Activated naive CD4-positive, alpha-beta T cell treated with anti-CD3 and anti-CD28 coated beads, Interleukin-2, amount 50 U/mL, for 24 hours (primary cell): ENCODE data around the gene TBPL2.
A peak's percentile ranks its signal among the peaks of the same experiment; 100 is the strongest.

ENCODE experiments used
- H3K27ac Mint-ChIP-seq: one replicate; pipeline ENCODE4 v1.8.0; 2021; ENCODE audit warnings: mild to moderate bottlenecking, mixed read lengths
- H3K27me3 Mint-ChIP-seq: one replicate; pipeline ENCODE4 v1.8.0; 2021; ENCODE audit warnings: mixed read lengths
- H3K36me3 Mint-ChIP-seq: one replicate; pipeline ENCODE4 v1.8.0; 2021; ENCODE audit warnings: mixed read lengths
- H3K4me1 Mint-ChIP-seq: one replicate; pipeline ENCODE4 v1.8.0; 2021; ENCODE audit warnings: mixed read lengths
- H3K4me3 Mint-ChIP-seq: one replicate; pipeline ENCODE4 v1.8.0; 2021; ENCODE audit warnings: mild to moderate bottlenecking, mixed read lengths
- H3K9me3 Mint-ChIP-seq: one replicate; pipeline ENCODE4 v1.8.0; 2021; ENCODE audit warnings: mixed read lengths

TBPL2 gene

GRCh38 chr14:55450539-55450938, 10.1 kb upstream of the TBPL2 start:
- Mint-ChIP-seq H3K9me3 (no peaks in the 10 kb centered on the region), H3K4me3 (no peak overlapping the region), H3K36me3 (no peaks in the 10 kb centered on the region), H3K27ac (no peak overlapping the region), H3K4me1 (peaks cover 6% of the 10 kb centered on the region), H3K27me3 (peaks cover 2% of the 10 kb centered on the region)

DNA sequence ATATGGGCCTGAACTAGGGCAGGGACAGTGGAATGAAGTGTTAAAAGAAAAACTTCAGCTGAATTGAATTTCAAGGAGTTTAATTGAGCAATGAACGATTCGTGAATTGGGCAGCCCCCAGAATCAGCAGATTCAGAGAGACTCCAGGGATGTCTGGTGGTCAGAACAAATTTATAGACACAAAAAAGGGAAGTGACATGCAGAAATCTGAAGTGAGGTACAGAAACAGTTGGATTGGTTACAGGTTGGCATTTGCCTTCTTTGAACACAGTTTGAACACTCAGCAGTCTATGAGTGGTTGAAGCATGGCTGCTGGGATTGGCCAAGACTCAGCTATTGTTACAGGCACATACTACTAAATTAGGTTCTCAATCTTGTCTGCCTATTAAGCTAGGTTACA, 9.7 kb upstream of the TBPL2 start:
- H3K4me1 Mint-ChIP-seq = peaks cover 6% of the 10 kb centered on the region
- no peaks in the 10 kb centered on the region for H3K36me3 Mint-ChIP-seq
- no peaks in the 10 kb centered on the region for H3K9me3 Mint-ChIP-seq
- H3K27me3 Mint-ChIP-seq = peaks cover 2% of the 10 kb centered on the region
- H3K4me3 Mint-ChIP-seq = no peak overlapping the region
- no peak overlapping the region for H3K27ac Mint-ChIP-seq

GRCh38 chr14:55449116-55449515, 8.7 kb upstream of the TBPL2 start:
- Mint-ChIP-seq H3K4me3 (no peak overlapping the region), H3K4me1 (peaks cover 6% of the 10 kb centered on the region), H3K36me3 (no peaks in the 10 kb centered on the region), H3K9me3 (no peaks in the 10 kb centered on the region), H3K27me3 (peaks cover 2% of the 10 kb centered on the region), H3K27ac (no peak overlapping the region)

GRCh38 chr14:55448141-55448614, 7.8 kb upstream of the TBPL2 start:
- H3K4me1 Mint-ChIP-seq = peaks cover 6% of the 10 kb centered on the region
- no peaks in the 10 kb centered on the region for H3K9me3 Mint-ChIP-seq
- no peak overlapping the region for H3K27ac Mint-ChIP-seq
- no peaks in the 10 kb centered on the region for H3K27me3 Mint-ChIP-seq
- no peak overlapping the region for H3K4me3 Mint-ChIP-seq
- H3K36me3 Mint-ChIP-seq = no peaks in the 10 kb centered on the region

DNA sequence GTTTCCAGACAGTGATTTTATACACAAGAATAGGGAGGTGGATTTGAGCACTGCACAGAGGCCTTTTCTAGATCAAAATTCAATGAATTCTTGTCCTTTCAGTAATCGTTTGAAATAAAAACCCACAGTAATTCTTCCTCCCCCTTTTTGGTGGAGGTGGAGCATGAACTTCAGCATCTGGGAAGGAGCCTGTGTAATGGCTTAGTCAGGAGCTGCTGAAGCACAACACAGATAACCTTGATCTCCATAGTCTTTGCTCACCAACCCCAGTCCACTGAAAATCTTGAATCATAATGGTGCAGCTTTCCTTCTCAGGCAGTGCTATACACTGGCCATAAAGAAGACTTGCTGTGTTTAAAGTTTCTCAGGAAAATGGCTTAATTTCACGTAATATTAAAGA, 6.4 kb upstream of the TBPL2 start:
- H3K36me3 Mint-ChIP-seq = no peaks in the 10 kb centered on the region
- H3K9me3 Mint-ChIP-seq = no peaks in the 10 kb centered on the region
- no peaks in the 10 kb centered on the region for H3K27me3 Mint-ChIP-seq
- no peak overlapping the region for H3K27ac Mint-ChIP-seq
- H3K4me1 Mint-ChIP-seq = peaks cover 6% of the 10 kb centered on the region
- no peak overlapping the region for H3K4me3 Mint-ChIP-seq

GRCh38 chr14:55446127-55446736, 5.8 kb upstream of the TBPL2 start:
- Mint-ChIP-seq H3K4me3 (no peak overlapping the region), H3K27me3 (no peaks in the 10 kb centered on the region), H3K27ac (no peak overlapping the region), H3K4me1 (peaks cover 6% of the 10 kb centered on the region), H3K36me3 (no peaks in the 10 kb centered on the region), H3K9me3 (no peaks in the 10 kb centered on the region)

GRCh38 chr14:55441286-55441685, 870 bp upstream of the TBPL2 start:
- no peak overlapping the region for H3K4me3 Mint-ChIP-seq
- no peak overlapping the region for H3K27ac Mint-ChIP-seq
- peaks cover 5% of the 10 kb centered on the region for H3K4me1 Mint-ChIP-seq
- no peaks in the 10 kb centered on the region for H3K9me3 Mint-ChIP-seq
- H3K36me3 Mint-ChIP-seq = no peaks in the 10 kb centered on the region
- no peaks in the 10 kb centered on the region for H3K27me3 Mint-ChIP-seq

DNA sequence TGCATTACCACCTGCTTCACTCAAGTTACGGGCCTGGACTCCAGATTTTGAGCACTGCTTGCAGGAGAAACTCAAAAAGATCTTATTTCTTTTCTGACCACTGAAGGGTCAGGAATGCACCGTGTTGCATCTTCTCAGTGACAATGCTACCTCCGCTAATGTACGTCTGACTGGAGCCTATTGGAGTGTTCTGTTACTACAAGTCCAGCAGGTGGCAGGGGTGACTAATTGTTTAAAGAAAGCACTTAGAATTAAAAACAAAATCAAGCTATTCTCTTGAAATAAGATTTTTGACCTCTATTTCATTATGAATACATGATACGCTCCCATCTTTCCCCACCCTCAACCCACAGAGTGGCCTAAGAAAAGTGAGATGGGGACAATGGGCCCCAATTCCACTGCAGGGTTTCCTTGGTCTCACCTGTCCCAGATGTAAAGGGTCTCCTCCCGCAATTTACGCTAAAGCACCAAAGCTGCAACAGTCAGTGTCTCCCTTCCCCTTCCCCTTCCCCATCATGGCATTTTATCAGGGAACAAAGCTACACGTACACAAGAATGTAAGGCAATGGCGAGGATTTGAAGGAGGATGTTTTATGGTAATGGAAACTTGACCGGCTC, 2.2 kb downstream of the TBPL2 start:
- no peaks in the 10 kb centered on the region for H3K27me3 Mint-ChIP-seq
- no peak overlapping the region for H3K27ac Mint-ChIP-seq
- peaks cover 24% of the 10 kb centered on the region for H3K4me1 Mint-ChIP-seq
- no peaks in the 10 kb centered on the region for H3K36me3 Mint-ChIP-seq
- H3K9me3 Mint-ChIP-seq = no peaks in the 10 kb centered on the region
- H3K4me3 Mint-ChIP-seq = no peak overlapping the region

GRCh38 chr14:55436931-55437330, 3.5 kb downstream of the TBPL2 start:
- peaks cover 33% of the 10 kb centered on the region for H3K4me1 Mint-ChIP-seq
- no peak overlapping the region for H3K4me3 Mint-ChIP-seq
- no peaks in the 10 kb centered on the region for H3K27me3 Mint-ChIP-seq
- no peaks in the 10 kb centered on the region for H3K36me3 Mint-ChIP-seq
- peak overlapping the region; percentile 46 for H3K27ac Mint-ChIP-seq
- H3K9me3 Mint-ChIP-seq = no peaks in the 10 kb centered on the region

GRCh38 chr14:55436519-55436918, 3.9 kb downstream of the TBPL2 start:
- H3K36me3 Mint-ChIP-seq = no peaks in the 10 kb centered on the region
- peaks cover 33% of the 10 kb centered on the region for H3K4me1 Mint-ChIP-seq
- no peak overlapping the region for H3K4me3 Mint-ChIP-seq
- H3K9me3 Mint-ChIP-seq = no peaks in the 10 kb centered on the region
- peak overlapping the region; percentile 46 for H3K27ac Mint-ChIP-seq
- H3K27me3 Mint-ChIP-seq = no peaks in the 10 kb centered on the region

GRCh38 chr14:55434805-55435174, 5.6 kb downstream of the TBPL2 start:
- H3K27ac Mint-ChIP-seq = peak overlapping the region; percentile 47
- H3K27me3 Mint-ChIP-seq = no peaks in the 10 kb centered on the region
- H3K4me3 Mint-ChIP-seq = no peak overlapping the region
- no peaks in the 10 kb centered on the region for H3K36me3 Mint-ChIP-seq
- H3K9me3 Mint-ChIP-seq = no peaks in the 10 kb centered on the region
- H3K4me1 Mint-ChIP-seq = peaks cover 47% of the 10 kb centered on the region

- Mint-ChIP-seq H3K4me1 (peaks cover 49% of the 10 kb centered on the region), H3K4me3 (peak overlapping the region; percentile 44), H3K27me3 (no peaks in the 10 kb centered on the region), H3K27ac (peak overlapping the region; percentile 49), H3K36me3 (no peaks in the 10 kb centered on the region), H3K9me3 (no peaks in the 10 kb centered on the region)
These were observed 6.3 kb downstream of the TBPL2 start for GRCh38 chr14:55433880-55434804.

GRCh38 chr14:55432628-55433027, 7.8 kb downstream of the TBPL2 start:
- Mint-ChIP-seq H3K27me3 (no peaks in the 10 kb centered on the region), H3K27ac (peak overlapping the region; percentile 35), H3K4me1 (peaks cover 49% of the 10 kb centered on the region), H3K36me3 (no peaks in the 10 kb centered on the region), H3K4me3 (no peak overlapping the region), H3K9me3 (no peaks in the 10 kb centered on the region)

- H3K4me1 Mint-ChIP-seq = peaks cover 44% of the 10 kb centered on the region
- H3K27me3 Mint-ChIP-seq = no peaks in the 10 kb centered on the region
- peak overlapping the region; percentile 81 for H3K27ac Mint-ChIP-seq
- no peaks in the 10 kb centered on the region for H3K9me3 Mint-ChIP-seq
- H3K36me3 Mint-ChIP-seq = no peaks in the 10 kb centered on the region
- H3K4me3 Mint-ChIP-seq = no peak overlapping the region
These were observed 10.3 kb downstream of the TBPL2 start for GRCh38 chr14:55430024-55430690.

DNA sequence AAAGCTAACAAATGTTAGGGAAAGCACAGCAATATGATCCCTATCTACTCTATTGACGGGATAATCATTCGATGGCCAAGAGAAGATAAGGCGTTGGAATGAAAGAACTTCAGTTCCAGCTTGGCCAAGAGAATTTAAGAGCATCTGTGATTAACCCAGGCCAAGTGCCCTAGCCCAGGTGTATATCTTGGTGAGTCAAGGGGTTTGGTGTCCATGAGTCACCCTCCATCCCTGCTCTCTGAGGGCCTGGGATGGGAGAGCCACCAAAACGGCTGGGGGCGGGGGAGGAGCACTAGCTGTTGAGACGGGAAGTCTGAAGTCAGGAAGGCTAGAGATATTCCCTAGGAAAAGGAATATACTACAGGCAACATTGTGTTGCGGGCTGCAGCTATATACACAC, 13.0 kb downstream of the TBPL2 start:
- H3K4me1 Mint-ChIP-seq = peaks cover 18% of the 10 kb centered on the region
- H3K36me3 Mint-ChIP-seq = no peaks in the 10 kb centered on the region
- no peaks in the 10 kb centered on the region for H3K9me3 Mint-ChIP-seq
- no peaks in the 10 kb centered on the region for H3K27me3 Mint-ChIP-seq
- no peak overlapping the region for H3K4me3 Mint-ChIP-seq
- no peak overlapping the region for H3K27ac Mint-ChIP-seq
